ENCODE measurements around the gene GIGYF1. TPM values are rescaled to one million over a fixed set of nuclear protein-coding genes. Genes with fewer than 3 reads are reported as not detected.

GIGYF1 gene
- total and polyA plus RNA-seq, 2 of the 13 experiments (the other 11 are each of a cell fraction or from before 2014, with no cell fraction given), result 7.6 to 16.1 TPM

- TF ChIP-seq ZNF609 (CRISPR knock-in tag; IDR thresholded peaks at IDR 0.05; ENCODE audit: borderline replicate concordance), result no peak
- no peak for TF ChIP-seq ZNF432 (CRISPR knock-in tag; IDR thresholded peaks at IDR 0.05; ENCODE audit: borderline replicate concordance)
- no peak for TF ChIP-seq ZBTB44 (CRISPR knock-in tag; IDR thresholded peaks at IDR 0.05)
- TF ChIP-seq ZNF784 (CRISPR knock-in tag; IDR thresholded peaks at IDR 0.05; ENCODE audit: borderline replicate concordance), result 0 out of 2 replicates have a peak, but pooled peaks have one; percentile 15
- no peak for TF ChIP-seq ZNF773 (CRISPR knock-in tag; IDR thresholded peaks at IDR 0.05; ENCODE audit: borderline replicate concordance)
- no peak for TF ChIP-seq ZKSCAN1 (IDR thresholded peaks at IDR 0.05; ENCODE audit: low read length)
- TF ChIP-seq ZNF414 (CRISPR knock-in tag; IDR thresholded peaks at IDR 0.05), result peak; percentile 54; the same call in 1 of the 2 replicates
- TF ChIP-seq HES4 (CRISPR knock-in tag; IDR thresholded peaks at IDR 0.05; ENCODE audit: borderline replicate concordance), result peak; percentile 72; the same call in 1 of the 2 replicates
- TF ChIP-seq POGZ (CRISPR knock-in tag; IDR thresholded peaks at IDR 0.05), result no peak
- TF ChIP-seq TFE3 (CRISPR knock-in tag; IDR thresholded peaks at IDR 0.05), result 0 out of 2 replicates have a peak, but pooled peaks have one; percentile 8
- no peak for TF ChIP-seq ZBTB2 (CRISPR knock-in tag; IDR thresholded peaks at IDR 0.05; ENCODE audit: low read depth)
- TF ChIP-seq SAP130 (CRISPR knock-in tag; IDR thresholded peaks at IDR 0.05; ENCODE audit: low read depth), result peak; percentile 55; the same call in 1 of the 2 replicates
- TF ChIP-seq ZBTB20 (CRISPR knock-in tag; IDR thresholded peaks at IDR 0.05; ENCODE audit: borderline replicate concordance, low read depth), result 0 out of 2 replicates have a peak, but pooled peaks have one; percentile 3
- 0 out of 2 replicates have a peak, but pooled peaks have one; percentile 62 for TF ChIP-seq ZMAT3 (CRISPR knock-in tag; conservative IDR thresholded peaks at IDR 0.05)
- 0 out of 2 replicates have a peak, but pooled peaks have one; percentile 6 for TF ChIP-seq ZMYM3 (CRISPR knock-in tag; IDR thresholded peaks at IDR 0.05)
- no peak for TF ChIP-seq ZNF782 (CRISPR knock-in tag; IDR thresholded peaks at IDR 0.05; ENCODE audit: borderline replicate concordance)
- peak; percentile 34; the same call in 1 of the 2 replicates for TF ChIP-seq HOXA3 (CRISPR knock-in tag; IDR thresholded peaks at IDR 0.05)
- TF ChIP-seq ZNF768 (CRISPR knock-in tag; IDR thresholded peaks at IDR 0.05), result peak; percentile 23; the same call in 1 of the 2 replicates
- TF ChIP-seq ZMYM4 (CRISPR knock-in tag; IDR thresholded peaks at IDR 0.05), result 0 out of 2 replicates have a peak, but pooled peaks have one; percentile 2
Measured at GRCh38 chr7:100642534-100642907, 51.5 kb downstream of the GIGYF1 start (continued).

Data from HepG2 (cell line).